Measurements from ENCODE around the gene RAB11FIP4. TPM values are rescaled to one million over a fixed set of nuclear protein-coding genes. Genes with fewer than 3 reads are reported as not detected.
A peak's percentile ranks its signal among the peaks of the same experiment; 100 is the strongest.

The RAB11FIP4 gene
- total and polyA plus RNA-seq, 2 of the 13 experiments (the other 11 are each of a cell fraction or from before 2014, with no cell fraction given): 28.0 to 89.3 TPM

DNA sequence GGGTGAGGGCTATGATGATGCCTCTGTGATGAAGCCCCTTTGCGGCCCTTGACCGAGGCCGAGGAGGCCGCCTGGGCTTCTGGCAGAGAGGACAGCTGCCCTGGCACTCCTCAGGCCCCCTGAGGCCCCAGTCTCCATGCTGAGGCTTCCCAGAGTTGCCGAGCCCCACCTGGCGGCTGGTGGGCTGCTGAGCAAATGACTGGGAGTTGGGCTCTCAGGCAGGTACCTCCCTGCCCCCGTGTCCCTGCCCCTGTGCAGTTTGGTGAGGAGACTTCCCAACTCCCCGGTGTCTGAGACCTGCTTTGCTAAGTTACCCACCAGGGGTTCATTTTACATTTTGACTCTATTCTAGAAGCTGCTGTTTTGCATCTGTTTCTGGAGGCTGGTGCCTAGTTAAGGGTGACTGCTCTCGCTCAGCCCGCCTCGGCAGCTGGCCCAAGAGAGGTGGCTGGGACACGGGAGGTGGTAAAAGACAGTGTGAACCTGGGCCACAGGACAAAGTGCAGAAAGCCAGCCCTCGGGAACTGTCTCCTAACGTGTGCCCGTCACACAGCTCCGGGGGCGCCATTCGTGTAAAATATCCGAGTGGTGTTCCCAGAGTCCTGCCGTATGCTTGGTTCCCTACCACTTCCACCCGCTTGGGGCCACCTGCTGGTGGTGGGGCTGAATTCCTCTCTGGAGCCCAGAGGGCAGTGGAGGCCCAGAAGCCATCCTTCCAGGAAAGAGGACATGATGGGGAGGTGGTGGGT is 134.5 kb downstream of the RAB11FIP4 start (continued):
- TF ChIP-seq, protein P1, sequence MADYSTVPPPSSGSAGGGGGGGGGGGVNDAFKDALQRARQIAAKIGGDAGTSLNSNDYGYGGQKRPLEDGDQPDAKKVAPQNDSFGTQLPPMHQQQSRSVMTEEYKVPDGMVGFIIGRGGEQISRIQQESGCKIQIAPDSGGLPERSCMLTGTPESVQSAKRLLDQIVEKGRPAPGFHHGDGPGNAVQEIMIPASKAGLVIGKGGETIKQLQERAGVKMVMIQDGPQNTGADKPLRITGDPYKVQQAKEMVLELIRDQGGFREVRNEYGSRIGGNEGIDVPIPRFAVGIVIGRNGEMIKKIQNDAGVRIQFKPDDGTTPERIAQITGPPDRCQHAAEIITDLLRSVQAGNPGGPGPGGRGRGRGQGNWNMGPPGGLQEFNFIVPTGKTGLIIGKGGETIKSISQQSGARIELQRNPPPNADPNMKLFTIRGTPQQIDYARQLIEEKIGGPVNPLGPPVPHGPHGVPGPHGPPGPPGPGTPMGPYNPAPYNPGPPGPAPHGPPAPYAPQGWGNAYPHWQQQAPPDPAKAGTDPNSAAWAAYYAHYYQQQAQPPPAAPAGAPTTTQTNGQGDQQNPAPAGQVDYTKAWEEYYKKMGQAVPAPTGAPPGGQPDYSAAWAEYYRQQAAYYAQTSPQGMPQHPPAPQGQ (CRISPR knock-in tag; IDR thresholded peaks at IDR 0.05; ENCODE audit: borderline replicate concordance): no peak
- TF ChIP-seq SAFB2 (CRISPR knock-in tag; IDR thresholded peaks at IDR 0.05; ENCODE audit: borderline replicate concordance, low read depth) (no peak), ZNF136 (CRISPR knock-in tag; IDR thresholded peaks at IDR 0.05; ENCODE audit: low read depth) (no peak), ZNF747 (CRISPR knock-in tag; IDR thresholded peaks at IDR 0.05; ENCODE audit: borderline replicate concordance) (no peak), RFXAP (CRISPR knock-in tag; IDR thresholded peaks at IDR 0.05; ENCODE audit: borderline replicate concordance) (no peak), PAF1 (CRISPR knock-in tag; IDR thresholded peaks at IDR 0.05) (no peak), ZBTB38 (CRISPR knock-in tag; IDR thresholded peaks at IDR 0.05) (peak; percentile 55; the same call in 1 of the 2 replicates), TCF12 (IDR thresholded peaks at IDR 0.05) (no peak), TCF12 (CRISPR knock-in tag; IDR thresholded peaks at IDR 0.05) (no peak), SETDB1 (CRISPR knock-in tag; IDR thresholded peaks at IDR 0.05; ENCODE audit: borderline replicate concordance) (no peak), ZNF572 (CRISPR knock-in tag; IDR thresholded peaks at IDR 0.05) (no peak), ZSCAN20 (CRISPR knock-in tag; IDR thresholded peaks at IDR 0.05; ENCODE audit: borderline replicate concordance) (no peak), CHD2 (IDR thresholded peaks at IDR 0.05; ENCODE audit: low read depth, low read length) (no peak)
- TF ChIP-seq, protein P2, sequence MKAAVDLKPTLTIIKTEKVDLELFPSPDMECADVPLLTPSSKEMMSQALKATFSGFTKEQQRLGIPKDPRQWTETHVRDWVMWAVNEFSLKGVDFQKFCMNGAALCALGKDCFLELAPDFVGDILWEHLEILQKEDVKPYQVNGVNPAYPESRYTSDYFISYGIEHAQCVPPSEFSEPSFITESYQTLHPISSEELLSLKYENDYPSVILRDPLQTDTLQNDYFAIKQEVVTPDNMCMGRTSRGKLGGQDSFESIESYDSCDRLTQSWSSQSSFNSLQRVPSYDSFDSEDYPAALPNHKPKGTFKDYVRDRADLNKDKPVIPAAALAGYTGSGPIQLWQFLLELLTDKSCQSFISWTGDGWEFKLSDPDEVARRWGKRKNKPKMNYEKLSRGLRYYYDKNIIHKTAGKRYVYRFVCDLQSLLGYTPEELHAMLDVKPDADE (CRISPR knock-in tag; IDR thresholded peaks at IDR 0.05): no peak
- TF ChIP-seq, protein P3, sequence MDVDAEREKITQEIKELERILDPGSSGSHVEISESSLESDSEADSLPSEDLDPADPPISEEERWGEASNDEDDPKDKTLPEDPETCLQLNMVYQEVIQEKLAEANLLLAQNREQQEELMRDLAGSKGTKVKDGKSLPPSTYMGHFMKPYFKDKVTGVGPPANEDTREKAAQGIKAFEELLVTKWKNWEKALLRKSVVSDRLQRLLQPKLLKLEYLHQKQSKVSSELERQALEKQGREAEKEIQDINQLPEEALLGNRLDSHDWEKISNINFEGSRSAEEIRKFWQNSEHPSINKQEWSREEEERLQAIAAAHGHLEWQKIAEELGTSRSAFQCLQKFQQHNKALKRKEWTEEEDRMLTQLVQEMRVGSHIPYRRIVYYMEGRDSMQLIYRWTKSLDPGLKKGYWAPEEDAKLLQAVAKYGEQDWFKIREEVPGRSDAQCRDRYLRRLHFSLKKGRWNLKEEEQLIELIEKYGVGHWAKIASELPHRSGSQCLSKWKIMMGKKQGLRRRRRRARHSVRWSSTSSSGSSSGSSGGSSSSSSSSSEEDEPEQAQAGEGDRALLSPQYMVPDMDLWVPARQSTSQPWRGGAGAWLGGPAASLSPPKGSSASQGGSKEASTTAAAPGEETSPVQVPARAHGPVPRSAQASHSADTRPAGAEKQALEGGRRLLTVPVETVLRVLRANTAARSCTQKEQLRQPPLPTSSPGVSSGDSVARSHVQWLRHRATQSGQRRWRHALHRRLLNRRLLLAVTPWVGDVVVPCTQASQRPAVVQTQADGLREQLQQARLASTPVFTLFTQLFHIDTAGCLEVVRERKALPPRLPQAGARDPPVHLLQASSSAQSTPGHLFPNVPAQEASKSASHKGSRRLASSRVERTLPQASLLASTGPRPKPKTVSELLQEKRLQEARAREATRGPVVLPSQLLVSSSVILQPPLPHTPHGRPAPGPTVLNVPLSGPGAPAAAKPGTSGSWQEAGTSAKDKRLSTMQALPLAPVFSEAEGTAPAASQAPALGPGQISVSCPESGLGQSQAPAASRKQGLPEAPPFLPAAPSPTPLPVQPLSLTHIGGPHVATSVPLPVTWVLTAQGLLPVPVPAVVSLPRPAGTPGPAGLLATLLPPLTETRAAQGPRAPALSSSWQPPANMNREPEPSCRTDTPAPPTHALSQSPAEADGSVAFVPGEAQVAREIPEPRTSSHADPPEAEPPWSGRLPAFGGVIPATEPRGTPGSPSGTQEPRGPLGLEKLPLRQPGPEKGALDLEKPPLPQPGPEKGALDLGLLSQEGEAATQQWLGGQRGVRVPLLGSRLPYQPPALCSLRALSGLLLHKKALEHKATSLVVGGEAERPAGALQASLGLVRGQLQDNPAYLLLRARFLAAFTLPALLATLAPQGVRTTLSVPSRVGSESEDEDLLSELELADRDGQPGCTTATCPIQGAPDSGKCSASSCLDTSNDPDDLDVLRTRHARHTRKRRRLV (CRISPR knock-in tag; IDR thresholded peaks at IDR 0.05): no peak
- TF ChIP-seq, protein P4, sequence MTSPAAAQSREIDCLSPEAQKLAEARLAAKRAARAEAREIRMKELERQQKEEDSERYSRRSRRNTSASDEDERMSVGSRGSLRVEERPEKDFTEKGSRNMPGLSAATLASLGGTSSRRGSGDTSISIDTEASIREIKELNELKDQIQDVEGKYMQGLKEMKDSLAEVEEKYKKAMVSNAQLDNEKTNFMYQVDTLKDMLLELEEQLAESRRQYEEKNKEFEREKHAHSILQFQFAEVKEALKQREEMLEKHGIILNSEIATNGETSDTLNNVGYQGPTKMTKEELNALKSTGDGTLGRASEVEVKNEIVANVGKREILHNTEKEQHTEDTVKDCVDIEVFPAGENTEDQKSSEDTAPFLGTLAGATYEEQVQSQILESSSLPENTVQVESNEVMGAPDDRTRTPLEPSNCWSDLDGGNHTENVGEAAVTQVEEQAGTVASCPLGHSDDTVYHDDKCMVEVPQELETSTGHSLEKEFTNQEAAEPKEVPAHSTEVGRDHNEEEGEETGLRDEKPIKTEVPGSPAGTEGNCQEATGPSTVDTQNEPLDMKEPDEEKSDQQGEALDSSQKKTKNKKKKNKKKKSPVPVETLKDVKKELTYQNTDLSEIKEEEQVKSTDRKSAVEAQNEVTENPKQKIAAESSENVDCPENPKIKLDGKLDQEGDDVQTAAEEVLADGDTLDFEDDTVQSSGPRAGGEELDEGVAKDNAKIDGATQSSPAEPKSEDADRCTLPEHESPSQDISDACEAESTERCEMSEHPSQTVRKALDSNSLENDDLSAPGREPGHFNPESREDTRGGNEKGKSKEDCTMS (CRISPR knock-in tag; conservative IDR thresholded peaks at IDR 0.05): no peak
- TF ChIP-seq, protein P5, sequence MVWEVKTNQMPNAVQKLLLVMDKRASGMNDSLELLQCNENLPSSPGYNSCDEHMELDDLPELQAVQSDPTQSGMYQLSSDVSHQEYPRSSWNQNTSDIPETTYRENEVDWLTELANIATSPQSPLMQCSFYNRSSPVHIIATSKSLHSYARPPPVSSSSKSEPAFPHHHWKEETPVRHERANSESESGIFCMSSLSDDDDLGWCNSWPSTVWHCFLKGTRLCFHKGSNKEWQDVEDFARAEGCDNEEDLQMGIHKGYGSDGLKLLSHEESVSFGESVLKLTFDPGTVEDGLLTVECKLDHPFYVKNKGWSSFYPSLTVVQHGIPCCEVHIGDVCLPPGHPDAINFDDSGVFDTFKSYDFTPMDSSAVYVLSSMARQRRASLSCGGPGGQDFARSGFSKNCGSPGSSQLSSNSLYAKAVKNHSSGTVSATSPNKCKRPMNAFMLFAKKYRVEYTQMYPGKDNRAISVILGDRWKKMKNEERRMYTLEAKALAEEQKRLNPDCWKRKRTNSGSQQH (CRISPR knock-in tag; IDR thresholded peaks at IDR 0.05; ENCODE audit: low read depth): no peak

All from HepG2 (cell line).